Neutrophil (primary cell): Measurements from ENCODE around the gene ADAMTS2.

Experiments used
- H3K27ac ChIP-seq: fragments of 200-600 bp; sonication (generic); 2 replicates; pipeline ENCODE4 v1.5.1; 2016; ENCODE audit warnings: mild to moderate bottlenecking, moderate library complexity
- H3K27me3 ChIP-seq: fragments of 200-600 bp; sonication (generic); 2 replicates; pipeline ENCODE4 v1.6.0; 2016; ENCODE audit warnings: mild to moderate bottlenecking
- H3K36me3 ChIP-seq: fragments of 200-600 bp; sonication (generic); 2 replicates; pipeline ENCODE4 v1.5.1; 2017
- H3K4me1 ChIP-seq, 2 experiments: fragments of 200-600 bp in 1 of 2; sonication (generic) in 1 of 2; 1 replicate in 1 of 2; 2 replicates in 1 of 2; pipeline versions ENCODE4 v1.5.1 to v1.6.1; 2013 to 2016; ENCODE audit warnings: low read depth in 1 of 2, low read length in 1 of 2, mild to moderate bottlenecking in 1 of 2, moderate library complexity in 1 of 2; ENCODE audit not compliant: control insufficient read depth in 1 of 2, insufficient read depth in 1 of 2
- H3K4me3 ChIP-seq, 2 experiments: fragments of 200-600 bp in 1 of 2; sonication (generic) in 1 of 2; 1 replicate in 1 of 2; 2 replicates in 1 of 2; pipeline ENCODE4 v1.5.1; 2013 to 2016; ENCODE audit warnings: low read depth in 1 of 2, low read length in 1 of 2, mild to moderate bottlenecking in 1 of 2, moderate library complexity in 1 of 2
- H3K9me3 ChIP-seq: fragments of 200-600 bp; sonication (generic); 2 replicates; pipeline ENCODE4 v1.5.1; 2016
- TF ChIP-seq, protein P1 (sequence below): fragments of 200-600 bp; sonication (generic); IDR thresholded peaks from 2 replicates; pipeline ENCODE4 v1.5.1; 2016; ENCODE audit warnings: antibody characterized with exemption

ADAMTS2 gene

GRCh38 chr5:179180061-179180610 lies 165.1 kb downstream of the ADAMTS2 start:
- H3K4me1 ChIP-seq: no peaks in the 10 kb centered on the region

GRCh38 chr5:179177711-179178575 lies 167.3 kb downstream of the ADAMTS2 start:
- H3K27ac ChIP-seq: no peak overlapping the region
- H3K4me3 ChIP-seq: no peak overlapping the region
- peaks cover 16% of the 10 kb centered on the region for H3K27me3 ChIP-seq
- no peaks in the 10 kb centered on the region for H3K9me3 ChIP-seq
- no peaks in the 10 kb centered on the region for H3K4me1 ChIP-seq
- H3K36me3 ChIP-seq: no peaks in the 10 kb centered on the region
- TF ChIP-seq, protein P1, sequence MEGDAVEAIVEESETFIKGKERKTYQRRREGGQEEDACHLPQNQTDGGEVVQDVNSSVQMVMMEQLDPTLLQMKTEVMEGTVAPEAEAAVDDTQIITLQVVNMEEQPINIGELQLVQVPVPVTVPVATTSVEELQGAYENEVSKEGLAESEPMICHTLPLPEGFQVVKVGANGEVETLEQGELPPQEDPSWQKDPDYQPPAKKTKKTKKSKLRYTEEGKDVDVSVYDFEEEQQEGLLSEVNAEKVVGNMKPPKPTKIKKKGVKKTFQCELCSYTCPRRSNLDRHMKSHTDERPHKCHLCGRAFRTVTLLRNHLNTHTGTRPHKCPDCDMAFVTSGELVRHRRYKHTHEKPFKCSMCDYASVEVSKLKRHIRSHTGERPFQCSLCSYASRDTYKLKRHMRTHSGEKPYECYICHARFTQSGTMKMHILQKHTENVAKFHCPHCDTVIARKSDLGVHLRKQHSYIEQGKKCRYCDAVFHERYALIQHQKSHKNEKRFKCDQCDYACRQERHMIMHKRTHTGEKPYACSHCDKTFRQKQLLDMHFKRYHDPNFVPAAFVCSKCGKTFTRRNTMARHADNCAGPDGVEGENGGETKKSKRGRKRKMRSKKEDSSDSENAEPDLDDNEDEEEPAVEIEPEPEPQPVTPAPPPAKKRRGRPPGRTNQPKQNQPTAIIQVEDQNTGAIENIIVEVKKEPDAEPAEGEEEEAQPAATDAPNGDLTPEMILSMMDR: no peak

More at GRCh38 chr5:179180061-179180610, 165.1 kb downstream of the ADAMTS2 start:
- Histone ChIP-seq H3K27ac (no peak overlapping the region), H3K27me3 (peaks cover 17% of the 10 kb centered on the region), H3K36me3 (no peaks in the 10 kb centered on the region), H3K4me3 (no peak overlapping the region), H3K9me3 (no peaks in the 10 kb centered on the region)
- TF ChIP-seq, protein P1: no peak

- Histone ChIP-seq H3K9me3 (no peaks in the 10 kb centered on the region), H3K27me3 (peaks cover 3% of the 10 kb centered on the region), H3K4me1 (no peaks in the 10 kb centered on the region), H3K36me3 (no peaks in the 10 kb centered on the region), H3K4me3 (no peak overlapping the region), H3K27ac (no peak overlapping the region)
- TF ChIP-seq, protein P1: no peak
These were observed 168.6 kb downstream of the ADAMTS2 start for GRCh38 chr5:179176571-179177230.

- Histone ChIP-seq H3K4me1 (no peaks in the 10 kb centered on the region), H3K27ac (no peak overlapping the region), H3K27me3 (no peaks in the 10 kb centered on the region), H3K9me3 (no peaks in the 10 kb centered on the region), H3K4me3 (no peak overlapping the region), H3K36me3 (no peaks in the 10 kb centered on the region)
- TF ChIP-seq, protein P1: no peak
These were observed 169.1 kb downstream of the ADAMTS2 start for GRCh38 chr5:179176166-179176565.

GRCh38 chr5:179171816-179172745 lies 173.2 kb downstream of the ADAMTS2 start:
- Histone ChIP-seq H3K4me3 (no peak overlapping the region), H3K27me3 (peaks cover 23% of the 10 kb centered on the region), H3K9me3 (no peaks in the 10 kb centered on the region), H3K36me3 (no peaks in the 10 kb centered on the region), H3K27ac (no peak overlapping the region), H3K4me1 (peaks cover 0 to 4% of the 10 kb centered on the region in 2 experiments)
- TF ChIP-seq, protein P1: no peak
